SK-N-SH (cell line): ENCODE data around the gene SERINC1. TPM values are rescaled to one million over a fixed set of nuclear protein-coding genes. Genes with fewer than 3 reads are reported as not detected.

Source experiments
- ELF1 ChIP-seq: IDR thresholded peaks from 2 replicates; pipeline ENCODE4 v1.4.0; 2012
- polyA plus RNA-seq, 3 experiments: library from polyadenylated mRNA; depleted of rRNA; stranded (reverse); fragments of >200 nt; gene quantifications; 2 replicates each; pipeline ENCODE4 v1.2.3, GENCODE V29; 2012
- small RNA-seq, 7 experiments: library from RNA; depleted of rRNA; stranded (forward); fragments of <200 nt; gene quantifications; one replicate each; pipeline ENCODE3, GENCODE V24; 2012
- TF ChIP-seq, protein P1 (sequence below): fragments of 150-350 bp; IDR thresholded peaks from 2 replicates; pipeline ENCODE4 v1.6.1; 2016; ENCODE audit warnings: mild to moderate bottlenecking, low read depth, low read length
- TF ChIP-seq, protein P2 (sequence below): fragments of 200-600 bp; sonication (generic); IDR thresholded peaks from 2 replicates; pipeline ENCODE4 v1.6.1; 2017; ENCODE audit warnings: antibody characterized with exemption, mild to moderate bottlenecking, moderate library complexity
- TF ChIP-seq, protein P3 (sequence below): IDR thresholded peaks from 2 replicates; pipeline ENCODE4; 2012

The SERINC1 gene
- polyA plus RNA-seq, 1 of the 3 experiments (the other 2 are of a cell fraction), result 55.2 TPM

DNA sequence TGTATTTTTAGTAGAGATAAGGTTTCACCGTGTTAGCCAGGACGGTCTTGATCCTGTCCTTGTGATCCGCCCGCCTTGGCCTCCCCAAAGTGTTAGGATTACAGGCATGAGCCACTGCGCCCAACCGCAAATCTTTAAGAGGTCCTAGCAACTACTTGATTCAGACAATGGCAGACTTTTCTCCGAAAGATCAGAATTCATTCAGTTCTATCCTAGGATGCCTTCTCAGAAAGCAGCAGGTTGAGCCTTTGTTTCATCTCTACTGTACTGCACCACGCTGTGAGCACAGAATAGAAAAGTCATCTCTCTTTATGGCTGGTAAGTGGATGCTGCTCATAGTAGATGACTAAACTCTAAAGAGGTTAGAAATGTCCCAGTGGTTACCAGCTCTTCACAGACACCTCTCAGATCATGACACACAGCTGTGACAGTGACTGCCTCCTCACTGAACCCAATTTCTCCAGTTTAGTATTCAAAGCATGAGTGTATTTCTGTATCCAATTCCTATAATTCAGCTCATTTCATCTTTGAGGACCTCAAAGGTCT lies 78.2 kb downstream of the SERINC1 start (continued):
- TF ChIP-seq, protein P1, sequence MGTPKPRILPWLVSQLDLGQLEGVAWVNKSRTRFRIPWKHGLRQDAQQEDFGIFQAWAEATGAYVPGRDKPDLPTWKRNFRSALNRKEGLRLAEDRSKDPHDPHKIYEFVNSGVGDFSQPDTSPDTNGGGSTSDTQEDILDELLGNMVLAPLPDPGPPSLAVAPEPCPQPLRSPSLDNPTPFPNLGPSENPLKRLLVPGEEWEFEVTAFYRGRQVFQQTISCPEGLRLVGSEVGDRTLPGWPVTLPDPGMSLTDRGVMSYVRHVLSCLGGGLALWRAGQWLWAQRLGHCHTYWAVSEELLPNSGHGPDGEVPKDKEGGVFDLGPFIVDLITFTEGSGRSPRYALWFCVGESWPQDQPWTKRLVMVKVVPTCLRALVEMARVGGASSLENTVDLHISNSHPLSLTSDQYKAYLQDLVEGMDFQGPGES, result no peak
- no peak for TF ChIP-seq ELF1
- TF ChIP-seq, protein P2, sequence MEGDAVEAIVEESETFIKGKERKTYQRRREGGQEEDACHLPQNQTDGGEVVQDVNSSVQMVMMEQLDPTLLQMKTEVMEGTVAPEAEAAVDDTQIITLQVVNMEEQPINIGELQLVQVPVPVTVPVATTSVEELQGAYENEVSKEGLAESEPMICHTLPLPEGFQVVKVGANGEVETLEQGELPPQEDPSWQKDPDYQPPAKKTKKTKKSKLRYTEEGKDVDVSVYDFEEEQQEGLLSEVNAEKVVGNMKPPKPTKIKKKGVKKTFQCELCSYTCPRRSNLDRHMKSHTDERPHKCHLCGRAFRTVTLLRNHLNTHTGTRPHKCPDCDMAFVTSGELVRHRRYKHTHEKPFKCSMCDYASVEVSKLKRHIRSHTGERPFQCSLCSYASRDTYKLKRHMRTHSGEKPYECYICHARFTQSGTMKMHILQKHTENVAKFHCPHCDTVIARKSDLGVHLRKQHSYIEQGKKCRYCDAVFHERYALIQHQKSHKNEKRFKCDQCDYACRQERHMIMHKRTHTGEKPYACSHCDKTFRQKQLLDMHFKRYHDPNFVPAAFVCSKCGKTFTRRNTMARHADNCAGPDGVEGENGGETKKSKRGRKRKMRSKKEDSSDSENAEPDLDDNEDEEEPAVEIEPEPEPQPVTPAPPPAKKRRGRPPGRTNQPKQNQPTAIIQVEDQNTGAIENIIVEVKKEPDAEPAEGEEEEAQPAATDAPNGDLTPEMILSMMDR, result no peak
- TF ChIP-seq, protein P3, sequence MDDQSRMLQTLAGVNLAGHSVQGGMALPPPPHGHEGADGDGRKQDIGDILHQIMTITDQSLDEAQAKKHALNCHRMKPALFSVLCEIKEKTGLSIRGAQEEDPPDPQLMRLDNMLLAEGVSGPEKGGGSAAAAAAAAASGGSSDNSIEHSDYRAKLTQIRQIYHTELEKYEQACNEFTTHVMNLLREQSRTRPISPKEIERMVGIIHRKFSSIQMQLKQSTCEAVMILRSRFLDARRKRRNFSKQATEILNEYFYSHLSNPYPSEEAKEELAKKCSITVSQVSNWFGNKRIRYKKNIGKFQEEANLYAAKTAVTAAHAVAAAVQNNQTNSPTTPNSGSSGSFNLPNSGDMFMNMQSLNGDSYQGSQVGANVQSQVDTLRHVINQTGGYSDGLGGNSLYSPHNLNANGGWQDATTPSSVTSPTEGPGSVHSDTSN, result no peak
- TF ChIP-seq, all 33 proteins: peak for 0

Small RNA genes lying within 50 kb of the gene (small RNA-seq; reads per million reads assigned to genes)
- 0 to 9.0 (median 0) reads per million in 7 experiments for gene Z99129.1

Other genes starting within 250 kb of the SERINC1 start
- 22.2 and 28.0 TPM in 2 replicates for gene HSF2, start 72.2 kb downstream of the SERINC1 start, polyA plus RNA-seq (2012; rRNA removed)
- 0.30 and 0.32 TPM in 2 replicates for gene PKIB, start 138.6 kb upstream of the SERINC1 start, polyA plus RNA-seq (2012; rRNA removed)